ENCODE data around the gene TUBGCP3. TPM values are rescaled to one million over a fixed set of nuclear protein-coding genes. Genes with fewer than 3 reads are reported as not detected.

The TUBGCP3 gene
- total and polyA plus RNA-seq, 7 donors: 7.4 to 15.3 (median 13.1) TPM

- Histone ChIP-seq H3K4me3 (no peak overlapping the region), H3K27me3 (ENCODE audit: insufficient read depth in 3 of 3, low read length in 2 of 3) (peaks cover 0 to 28% (median 7%) of the 10 kb centered on the region in 3 donors), H3K9me3 (no peaks in the 10 kb centered on the region), H3K27ac (no peak overlapping the region), H3K4me1 (no peaks in the 10 kb centered on the region), H3K36me3 (ENCODE audit: insufficient read depth in 1 of 2, low read depth in 1 of 2) (no peaks in the 10 kb centered on the region)
- ATAC-seq (no peak), DNase-seq (no peak)
- WGBS, 3 donors: 57 to 85% (median 63%) methylated on average over 8 of the region's 8 CpGs
- TF ChIP-seq CTCF (IDR thresholded peaks at IDR 0.05): no peak
- intact Hi-C loops (cut with DNase I): loop anchor here in 1 of 2 donors (2.0 kb wide), 1 partner anchor 35 kb away; no protein-coding TSS in a partner anchor
These were observed 38.2 kb upstream of the TUBGCP3 start for GRCh38 chr13:112626124-112626523.

- Histone ChIP-seq H3K4me3 (no peak overlapping the region), H3K4me1 (no peaks in the 10 kb centered on the region), H3K27me3 (ENCODE audit: insufficient read depth in 3 of 3, low read length in 2 of 3) (peaks cover 0 to 24% (median 7%) of the 10 kb centered on the region in 3 donors), H3K36me3 (ENCODE audit: insufficient read depth in 1 of 2, low read depth in 1 of 2) (no peaks in the 10 kb centered on the region), H3K27ac (no peak overlapping the region), H3K9me3 (no peaks in the 10 kb centered on the region)
- DNase-seq (no peak), ATAC-seq (no peak)
- intact Hi-C loops (cut with DNase I): loop anchor here in 1 of 2 donors (2.0 kb wide), 1 partner anchor 35 kb away; no protein-coding TSS in a partner anchor
- 70 to 87% (median 78%) methylated on average over 8 of the region's 8 CpGs for WGBS, 3 donors
- TF ChIP-seq CTCF (IDR thresholded peaks at IDR 0.05): no peak
These were observed 37.7 kb upstream of the TUBGCP3 start for GRCh38 chr13:112625698-112626097.

- no peak overlapping the region for H3K27ac ChIP-seq
- intact Hi-C loops (cut with DNase I): no loop called here
- no peak overlapping the region for H3K4me3 ChIP-seq
- H3K4me1 ChIP-seq: no peaks in the 10 kb centered on the region
- 82 to 87% (median 86%) methylated on average over 19 of the region's 19 CpGs for WGBS, 3 donors
- peaks cover 0 to 28% (median 7%) of the 10 kb centered on the region in 3 donors for H3K27me3 ChIP-seq (ENCODE audit: insufficient read depth in 3 of 3, low read length in 2 of 3)
- no peak for TF ChIP-seq CTCF (IDR thresholded peaks at IDR 0.05)
- no peak for ATAC-seq
- no peaks in the 10 kb centered on the region for H3K36me3 ChIP-seq (ENCODE audit: insufficient read depth in 1 of 2, low read depth in 1 of 2)
- no peaks in the 10 kb centered on the region for H3K9me3 ChIP-seq
- DNase-seq: no peak
These were observed 36.9 kb upstream of the TUBGCP3 start for GRCh38 chr13:112624602-112625430.

- H3K4me1 ChIP-seq: no peaks in the 10 kb centered on the region
- H3K9me3 ChIP-seq: no peaks in the 10 kb centered on the region
- no peaks in the 10 kb centered on the region for H3K36me3 ChIP-seq (ENCODE audit: insufficient read depth in 1 of 2, low read depth in 1 of 2)
- DNase-seq (no peak), ATAC-seq (no peak)
- peaks cover 0 to 25% (median 7%) of the 10 kb centered on the region in 3 donors for H3K27me3 ChIP-seq (ENCODE audit: insufficient read depth in 3 of 3, low read length in 2 of 3)
- 79 to 82% (median 79%) methylated on average over 15 to 16 of the region's 16 CpGs for WGBS, 3 donors
- TF ChIP-seq CTCF (IDR thresholded peaks at IDR 0.05): no peak
- H3K4me3 ChIP-seq: no peak overlapping the region
- no peak overlapping the region for H3K27ac ChIP-seq
- intact Hi-C loops (cut with DNase I): no loop called here
These were observed 36.1 kb upstream of the TUBGCP3 start for GRCh38 chr13:112624040-112624439.
